GM18868 (cell line): Measurements from ENCODE around the gene VEZT.

ENCODE experiments used
- ATAC-seq: cut with Tn5 transposase; IDR thresholded peaks from one replicate; pipeline ENCODE4 v1.9.1; 2021; ENCODE audit warnings: mild to moderate bottlenecking, moderate library complexity; ENCODE audit not compliant: unreplicated experiment

VEZT gene

GRCh38 chr12:95200128-95200894 lies 17.3 kb upstream of the VEZT start:
- no peak for ATAC-seq

GRCh38 chr12:95201056-95201670 lies 16.4 kb upstream of the VEZT start:
- no peak for ATAC-seq

GRCh38 chr12:95202691-95203486 lies 14.7 kb upstream of the VEZT start:
- no peak for ATAC-seq

- no peak for ATAC-seq
Measured at GRCh38 chr12:95203487-95204030, 14.0 kb upstream of the VEZT start.

- no peak for ATAC-seq
Measured at GRCh38 chr12:95204141-95204866, 13.3 kb upstream of the VEZT start.

- no peak for ATAC-seq
Measured at GRCh38 chr12:95205016-95205624, 12.5 kb upstream of the VEZT start.

- ATAC-seq, result no peak
Measured at GRCh38 chr12:95205685-95206084, 11.9 kb upstream of the VEZT start.

- no peak for ATAC-seq
Measured at GRCh38 chr12:95206916-95207315, 10.7 kb upstream of the VEZT start.

GRCh38 chr12:95207407-95207806 lies 10.2 kb upstream of the VEZT start:
- no peak for ATAC-seq

- no peak for ATAC-seq
Measured at GRCh38 chr12:95208678-95209077, 8.9 kb upstream of the VEZT start.

- ATAC-seq, result no peak
Measured at GRCh38 chr12:95212586-95212985, 5.0 kb upstream of the VEZT start.

GRCh38 chr12:95213119-95213518 lies 4.5 kb upstream of the VEZT start:
- no peak for ATAC-seq

GRCh38 chr12:95213928-95214327 lies 3.7 kb upstream of the VEZT start:
- no peak for ATAC-seq

GRCh38 chr12:95214466-95214865 lies 3.1 kb upstream of the VEZT start:
- no peak for ATAC-seq

GRCh38 chr12:95215949-95216348 lies 1.7 kb upstream of the VEZT start:
- ATAC-seq, result no peak

GRCh38 chr12:95216711-95217376 lies 763 bp upstream of the VEZT start:
- peak; percentile 9 for ATAC-seq

- peak; percentile 1 for ATAC-seq
Measured at GRCh38 chr12:95218150-95219133, 835 bp downstream of the VEZT start.

- no peak for ATAC-seq
Measured at GRCh38 chr12:95220190-95220589, 2.6 kb downstream of the VEZT start.

- no peak for ATAC-seq
Measured at GRCh38 chr12:95220726-95221125, 3.1 kb downstream of the VEZT start.
